ENCODE results near the gene WNK2.

WNK2 gene

GRCh38 chr9:93261735-93262523, 78.0 kb downstream of the WNK2 start:
- H3K4me3 ChIP-seq (ENCODE audit: low read depth, low read length): no peak overlapping the region
- CTCF ChIA-PET: interaction anchor here (0.6 to 1.1 kb wide), 2 partner anchors 41 to 145 kb away, joined by 3 read pairs; no protein-coding TSS in a partner anchor
- H3K4me1 ChIP-seq (ENCODE audit: control insufficient read depth, insufficient read depth, low read length): no peaks in the 10 kb centered on the region
- peaks cover 0 to 25% of the 10 kb centered on the region in 2 experiments; a peak in 1 of 3 replicates for H3K36me3 ChIP-seq (ENCODE audit: control insufficient read depth in 2 of 2, insufficient read depth in 1 of 2, low read length in 2 of 2)
- no peak overlapping the region for H3K27ac ChIP-seq (ENCODE audit: extremely low read depth, low read depth, low read length)
- H3K9me3 ChIP-seq (ENCODE audit: control insufficient read depth, insufficient read depth, low read depth, low read length): no peaks in the 10 kb centered on the region
- no peak for TF ChIP-seq ZNF791 (tag by site-specific recombination; IDR thresholded peaks at IDR 0.05)
- TF ChIP-seq SP3 (tag by site-specific recombination; IDR thresholded peaks at IDR 0.05): no peak
- TF ChIP-seq BCL11B (tag by site-specific recombination; IDR thresholded peaks at IDR 0.05; ENCODE audit: low read depth): no peak
- TF ChIP-seq ZNF596 (tag by site-specific recombination; IDR thresholded peaks at IDR 0.05): no peak
- no peak for TF ChIP-seq KLF1 (tag by site-specific recombination; IDR thresholded peaks at IDR 0.05)
- no peak for TF ChIP-seq ZNF513 (tag by site-specific recombination; IDR thresholded peaks at IDR 0.05)
- POLR2A ChIA-PET: no interaction called here

- no peak for TF ChIP-seq ZNF311 (tag by site-specific recombination; IDR thresholded peaks at IDR 0.05; ENCODE audit: borderline replicate concordance)
- TF ChIP-seq PATZ1 (tag by site-specific recombination; IDR thresholded peaks at IDR 0.05): no peak
- no peak for TF ChIP-seq ZNF76 (tag by site-specific recombination; IDR thresholded peaks at IDR 0.05; ENCODE audit: borderline replicate concordance, low read depth)
- TF ChIP-seq EGR2 (tag by site-specific recombination; IDR thresholded peaks at IDR 0.05; ENCODE audit: low read depth): no peak
- TF ChIP-seq ZBTB49 (tag by site-specific recombination; IDR thresholded peaks at IDR 0.05; ENCODE audit: low read depth): no peak
- no peak for TF ChIP-seq MYNN (tag by site-specific recombination; IDR thresholded peaks at IDR 0.05; ENCODE audit: borderline replicate concordance)
- no peak for TF ChIP-seq ZNF561 (tag by site-specific recombination; IDR thresholded peaks at IDR 0.05; ENCODE audit: borderline replicate concordance)
- no peak for TF ChIP-seq KLF9 (tag by site-specific recombination; IDR thresholded peaks at IDR 0.05; ENCODE audit: low read depth)
- H3K36me3 ChIP-seq (ENCODE audit: control insufficient read depth in 2 of 2, insufficient read depth in 1 of 2, low read length in 2 of 2): peaks cover 0 to 27% of the 10 kb centered on the region in 2 experiments; a peak in 1 of 3 replicates
- ChIA-PET CTCF (interaction anchor here (0.6 kb wide), 1 partner anchor 144 kb away, joined by 3 read pairs; no protein-coding TSS in a partner anchor), POLR2A (no interaction called here)
- H3K4me1 ChIP-seq (ENCODE audit: control insufficient read depth, insufficient read depth, low read length): no peaks in the 10 kb centered on the region
- no peak overlapping the region for H3K4me3 ChIP-seq (ENCODE audit: low read depth, low read length)
- no peak overlapping the region for H3K27ac ChIP-seq (ENCODE audit: extremely low read depth, low read depth, low read length)
- H3K9me3 ChIP-seq (ENCODE audit: control insufficient read depth, insufficient read depth, low read depth, low read length): no peaks in the 10 kb centered on the region
Observed at GRCh38 chr9:93262537-93263310, 78.8 kb downstream of the WNK2 start.

Measured in HEK293 (cell line).